Upper lobe of right lung (tissue), 1 donor: ENCODE results near the gene RBBP6. TPM values are rescaled to one million over a fixed set of nuclear protein-coding genes. Genes with fewer than 3 reads are reported as not detected.

Experiments used
- ATAC-seq: fragments of 200-7000 bp; cut with Tn5 transposase; one replicate; pipeline ENCODE4 v1.9.1; 2020; ENCODE audit warnings: mild to moderate bottlenecking, moderate library complexity
- DNase-seq: peaks from one replicate; pipeline ENCODE4 v3.0.0-alpha.2; 2020
- H3K27ac ChIP-seq: fragments of 200-600 bp; one replicate; pipeline ENCODE4 v1.8.0; 2022
- H3K27me3 ChIP-seq: fragments of 200-600 bp; one replicate; pipeline ENCODE4 v1.8.0; 2022; ENCODE audit warnings: mild to moderate bottlenecking
- H3K36me3 ChIP-seq: fragments of 200-600 bp; one replicate; pipeline ENCODE4 v1.8.0; 2022
- H3K4me1 ChIP-seq: fragments of 200-600 bp; one replicate; pipeline ENCODE4 v1.8.0; 2022
- H3K4me3 ChIP-seq: fragments of 200-600 bp; one replicate; pipeline ENCODE4 v1.8.0; 2022; ENCODE audit warnings: mild to moderate bottlenecking
- H3K9me3 ChIP-seq: fragments of 200-600 bp; one replicate; pipeline ENCODE4 v1.8.0; 2022
- intact Hi-C: fragments of 100-400 bp; cut with DNase I; formaldehyde crosslinking; loops from one replicate; pipeline ENCODE4 v1.11.0; 2022
- total RNA-seq: library from RNA; stranded (reverse); fragmentation: NEBNext Ultra II Directional; extraction: Animal tissue kit (Norgen Biotek cat#: 25700); gene quantifications from one replicate; pipeline ENCODE4 v1.2.1, GENCODE V29; 2021
- TF ChIP-seq, protein P1 (sequence below): fragments of 200-600 bp; IDR thresholded peaks from one replicate; pipeline ENCODE4 v1.8.0; 2022; ENCODE audit warnings: antibody characterized with exemption
- donor health status: DM: no; HTN: yes; CAD: no; lungs with severe emphysema.

Gene RBBP6
- total RNA-seq, 1 donor from 2014 or later, result 43.8 TPM

DNA sequence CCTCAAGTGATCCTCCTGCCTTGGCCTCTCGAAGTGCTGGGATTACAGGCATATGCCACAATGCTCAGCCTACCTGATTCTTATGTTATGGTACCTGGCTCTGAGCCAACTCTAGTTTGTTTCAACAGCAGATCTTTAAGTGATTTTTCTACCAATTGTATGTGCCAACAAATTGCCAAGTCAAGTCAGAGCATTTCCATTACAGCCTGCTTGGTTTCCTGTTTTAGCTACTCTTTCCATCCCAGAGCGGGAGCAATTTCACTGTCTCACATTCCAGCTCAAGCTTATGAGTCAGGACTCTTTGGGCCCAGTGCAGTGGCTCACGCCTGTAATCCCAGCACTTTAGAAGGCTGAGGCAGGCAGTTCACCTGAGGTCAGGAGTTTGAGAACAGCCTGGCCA is 30.8 kb upstream of the RBBP6 start:
- no peak overlapping the region for H3K4me3 ChIP-seq
- TF ChIP-seq, protein P1, sequence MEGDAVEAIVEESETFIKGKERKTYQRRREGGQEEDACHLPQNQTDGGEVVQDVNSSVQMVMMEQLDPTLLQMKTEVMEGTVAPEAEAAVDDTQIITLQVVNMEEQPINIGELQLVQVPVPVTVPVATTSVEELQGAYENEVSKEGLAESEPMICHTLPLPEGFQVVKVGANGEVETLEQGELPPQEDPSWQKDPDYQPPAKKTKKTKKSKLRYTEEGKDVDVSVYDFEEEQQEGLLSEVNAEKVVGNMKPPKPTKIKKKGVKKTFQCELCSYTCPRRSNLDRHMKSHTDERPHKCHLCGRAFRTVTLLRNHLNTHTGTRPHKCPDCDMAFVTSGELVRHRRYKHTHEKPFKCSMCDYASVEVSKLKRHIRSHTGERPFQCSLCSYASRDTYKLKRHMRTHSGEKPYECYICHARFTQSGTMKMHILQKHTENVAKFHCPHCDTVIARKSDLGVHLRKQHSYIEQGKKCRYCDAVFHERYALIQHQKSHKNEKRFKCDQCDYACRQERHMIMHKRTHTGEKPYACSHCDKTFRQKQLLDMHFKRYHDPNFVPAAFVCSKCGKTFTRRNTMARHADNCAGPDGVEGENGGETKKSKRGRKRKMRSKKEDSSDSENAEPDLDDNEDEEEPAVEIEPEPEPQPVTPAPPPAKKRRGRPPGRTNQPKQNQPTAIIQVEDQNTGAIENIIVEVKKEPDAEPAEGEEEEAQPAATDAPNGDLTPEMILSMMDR, result no peak
- ATAC-seq, result no peak
- intact Hi-C loops, result loop anchor here (10.0 kb wide), 1 partner anchor 464 kb away; no protein-coding TSS in a partner anchor
- H3K27ac ChIP-seq, result no peak overlapping the region
- no peaks in the 10 kb centered on the region for H3K4me1 ChIP-seq
- H3K36me3 ChIP-seq, result no peaks in the 10 kb centered on the region
- H3K9me3 ChIP-seq, result no peaks in the 10 kb centered on the region
- no peak for DNase-seq
- H3K27me3 ChIP-seq, result no peaks in the 10 kb centered on the region

DNA sequence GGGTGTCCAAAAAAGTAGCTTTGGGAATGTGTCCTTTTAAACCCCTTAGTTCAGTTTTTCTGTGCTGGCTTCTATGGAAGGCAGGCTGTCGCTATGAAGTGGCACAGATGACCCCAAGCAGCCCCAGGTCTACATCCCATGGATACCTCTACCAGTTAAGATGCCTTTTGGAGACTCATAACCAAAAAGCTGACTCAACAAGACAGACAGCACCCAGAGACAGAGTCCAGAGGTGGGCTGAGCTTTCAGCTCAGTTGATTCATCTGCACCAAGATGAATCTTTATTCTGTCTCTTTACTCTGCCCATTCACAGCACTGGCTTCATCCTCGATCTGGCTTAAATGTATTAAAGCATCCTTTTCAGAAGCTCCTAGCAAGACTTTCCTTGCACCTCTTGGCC is 29.8 kb upstream of the RBBP6 start:
- ATAC-seq (no peak), DNase-seq (no peak)
- intact Hi-C loops, result loop anchor here (10.0 kb wide), 1 partner anchor 465 kb away; no protein-coding TSS in a partner anchor

DNA sequence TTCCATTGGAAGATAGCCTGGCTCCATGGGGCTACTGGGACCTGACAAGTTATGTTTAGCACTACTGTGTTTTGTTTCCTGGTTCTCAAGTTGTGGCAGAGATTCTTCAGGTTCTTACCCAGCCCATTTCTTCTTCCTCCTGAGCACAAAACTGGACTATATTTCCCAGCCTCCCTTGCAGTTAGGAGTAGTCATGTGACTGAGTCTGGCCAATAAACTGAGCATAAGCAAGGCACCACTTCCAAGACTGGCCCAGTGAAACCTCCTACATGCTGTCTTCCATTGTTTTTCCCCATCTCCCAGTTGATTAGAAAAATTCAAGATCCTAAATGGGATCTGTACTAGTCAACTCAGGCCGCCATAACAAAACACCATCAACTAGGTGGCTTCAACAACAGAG is 28.2 kb upstream of the RBBP6 start:
- H3K9me3 ChIP-seq, result no peaks in the 10 kb centered on the region
- DNase-seq (no peak), ATAC-seq (peak; percentile 52)
- H3K4me3 ChIP-seq, result no peak overlapping the region
- TF ChIP-seq, protein P1, result no peak
- H3K27ac ChIP-seq, result no peak overlapping the region
- no peaks in the 10 kb centered on the region for H3K4me1 ChIP-seq
- H3K36me3 ChIP-seq, result no peaks in the 10 kb centered on the region
- intact Hi-C loops, result no loop called here
- H3K27me3 ChIP-seq, result no peaks in the 10 kb centered on the region

More for the DNA sequence above, 29.8 kb upstream of the RBBP6 start:
- TF ChIP-seq, protein P1, result no peak
- H3K4me1 ChIP-seq, result no peaks in the 10 kb centered on the region
- H3K27me3 ChIP-seq, result no peaks in the 10 kb centered on the region
- no peaks in the 10 kb centered on the region for H3K9me3 ChIP-seq
- H3K36me3 ChIP-seq, result no peaks in the 10 kb centered on the region
- no peak overlapping the region for H3K4me3 ChIP-seq
- no peak overlapping the region for H3K27ac ChIP-seq

DNA sequence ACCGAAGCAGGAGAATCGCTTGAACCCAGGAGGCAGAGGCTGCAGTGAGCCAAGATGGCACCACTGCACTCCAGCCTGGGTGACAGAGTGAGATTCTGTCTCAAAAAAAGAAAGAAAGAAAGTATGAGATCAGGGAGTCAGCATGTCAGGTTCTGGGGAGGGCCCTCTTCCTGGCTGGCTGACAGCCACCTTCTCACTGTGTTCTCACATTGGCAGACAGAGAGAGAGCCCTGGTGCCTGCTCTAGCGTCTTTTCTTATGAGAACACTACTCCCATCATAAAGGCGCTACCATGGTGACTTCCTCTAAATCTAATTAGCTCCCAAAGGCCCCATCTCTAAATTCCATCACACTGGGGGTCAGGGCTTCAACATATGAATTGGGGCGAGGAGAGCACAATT is 27.6 kb upstream of the RBBP6 start:
- DNase-seq (no peak), ATAC-seq (no peak)
- H3K4me3 ChIP-seq, result no peak overlapping the region
- H3K27me3 ChIP-seq, result no peaks in the 10 kb centered on the region
- intact Hi-C loops, result no loop called here
- no peaks in the 10 kb centered on the region for H3K9me3 ChIP-seq
- H3K4me1 ChIP-seq, result no peaks in the 10 kb centered on the region
- no peaks in the 10 kb centered on the region for H3K36me3 ChIP-seq
- no peak overlapping the region for H3K27ac ChIP-seq
- TF ChIP-seq, protein P1, result no peak

DNA sequence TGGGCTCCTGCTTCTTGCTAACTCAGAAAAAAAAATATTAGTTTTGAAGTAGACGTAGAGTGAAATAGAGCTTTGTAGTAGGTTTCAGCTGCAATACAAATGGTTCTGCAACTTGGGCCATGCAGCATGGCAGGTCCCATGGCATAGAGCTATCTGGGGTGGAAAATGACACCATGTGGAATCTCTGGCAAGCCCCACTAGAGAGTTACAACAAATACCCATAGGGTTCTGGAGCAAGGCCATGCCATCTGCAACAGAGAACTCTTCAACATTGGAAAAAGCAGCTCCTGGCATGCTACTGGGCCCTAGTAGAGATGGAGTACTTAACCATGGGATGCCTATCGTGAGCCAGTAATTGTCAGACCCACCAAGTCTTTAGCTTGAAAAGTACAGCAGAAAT is 25.3 kb upstream of the RBBP6 start:
- intact Hi-C loops, result no loop called here
- ATAC-seq (no peak), DNase-seq (no peak)
- Histone ChIP-seq H3K27ac (no peak overlapping the region), H3K4me3 (no peak overlapping the region), H3K27me3 (no peaks in the 10 kb centered on the region), H3K36me3 (no peaks in the 10 kb centered on the region), H3K4me1 (no peaks in the 10 kb centered on the region), H3K9me3 (no peaks in the 10 kb centered on the region)
- TF ChIP-seq, protein P1, result no peak

DNA sequence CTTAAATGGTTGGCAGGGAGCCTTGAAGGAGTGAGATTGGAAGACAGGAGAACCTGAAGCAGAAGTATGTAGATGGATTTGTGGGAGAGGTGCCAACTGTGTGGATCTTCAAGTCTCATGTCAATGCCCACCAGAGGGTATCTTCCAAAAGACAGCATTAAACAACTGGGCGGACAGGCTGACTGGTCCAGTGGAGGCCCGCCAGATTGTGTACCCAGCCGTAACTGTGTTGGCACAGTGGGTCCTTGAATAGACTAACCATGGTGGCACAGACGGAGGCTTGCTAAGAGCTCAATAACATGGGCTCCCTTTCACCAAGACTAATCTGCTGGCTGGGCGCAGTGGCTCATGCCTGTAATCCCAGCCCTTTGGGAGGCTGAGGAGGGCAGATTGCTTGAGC is 24.2 kb upstream of the RBBP6 start:
- no peak overlapping the region for H3K27ac ChIP-seq
- H3K4me3 ChIP-seq, result no peak overlapping the region
- ATAC-seq (no peak), DNase-seq (no peak)
- H3K4me1 ChIP-seq, result no peaks in the 10 kb centered on the region
- intact Hi-C loops, result no loop called here
- no peaks in the 10 kb centered on the region for H3K9me3 ChIP-seq
- TF ChIP-seq, protein P1, result no peak
- no peaks in the 10 kb centered on the region for H3K27me3 ChIP-seq
- no peaks in the 10 kb centered on the region for H3K36me3 ChIP-seq
